Panc1 (cell line): ENCODE measurements around the gene MOB2. TPM values are rescaled to one million over a fixed set of nuclear protein-coding genes. Genes with fewer than 3 reads are reported as not detected.

ENCODE experiments used
- ATAC-seq: fragments of 200-7000 bp; cut with Tn5 transposase; 2 replicates; pipeline ENCODE4 v1.9.1; 2020; ENCODE audit warnings: mild to moderate bottlenecking, moderate library complexity
- BruUV-seq: library from RNA; stranded (reverse); fragments of 400-500 nt; replicated peaks from 2 replicates; lab custom pipeline; 2021; lab: Mats Ljungman, UMichigan
- CTCF ChIA-PET: fragments of 300-600 bp; sonication (Branson Sonifier 250); formaldehyde crosslinking; loops from one replicate; lab custom pipeline; 2022; ENCODE audit warnings: antibody characterized with exemption; lab: Charles Lee
- POLR2A ChIA-PET: fragments of 300-600 bp; sonication (Branson Sonifier 250); formaldehyde crosslinking; loops from one replicate; lab custom pipeline; 2022; ENCODE audit warnings: antibody characterized with exemption; lab: Charles Lee
- DNase-seq: peaks from one replicate; pipeline ENCODE4 v3.0.0-alpha.2; 2010; ENCODE audit warnings: low read depth, low spot score
- H3K27ac ChIP-seq: 2 replicates; pipeline ENCODE4 v1.5.1; 2011; ENCODE audit warnings: mild to moderate bottlenecking, low read length, inconsistent platforms
- H3K27me3 ChIP-seq: fragments of 200-500 bp; sonication (Bioruptor generic); 2 replicates; pipeline ENCODE4 v1.6.0; 2014; ENCODE audit warnings: low read length, inconsistent platforms; ENCODE audit not compliant: control insufficient read depth, insufficient read depth
- H3K36me3 ChIP-seq: fragments of 200-500 bp; sonication (Bioruptor generic); 2 replicates; pipeline ENCODE4 v1.5.1; 2014; ENCODE audit warnings: inconsistent platforms, mild to moderate bottlenecking, low read length, moderate library complexity; ENCODE audit not compliant: control insufficient read depth, insufficient read depth
- H3K4me1 ChIP-seq: 2 replicates; pipeline ENCODE4 v1.5.1; 2011; ENCODE audit warnings: inconsistent platforms, mild to moderate bottlenecking, low read length, moderate library complexity; ENCODE audit not compliant: control insufficient read depth, insufficient read depth
- H3K4me3 ChIP-seq, 2 experiments: 2 replicates each; pipeline ENCODE4 v1.5.1; 2011 to 2012; ENCODE audit warnings: low read depth in 2 of 2, low read length in 2 of 2, mild to moderate bottlenecking in 2 of 2, inconsistent platforms in 1 of 2, moderate library complexity in 1 of 2
- H3K9me3 ChIP-seq: fragments of 200-500 bp; sonication (Bioruptor generic); 2 replicates; pipeline ENCODE4 v1.5.1; 2014; ENCODE audit warnings: low read depth, mild to moderate bottlenecking, inconsistent platforms, low read length, moderate library complexity; ENCODE audit not compliant: control insufficient read depth, insufficient read depth
- CTCF ChIP-seq: fragments of 450-650 bp; IDR thresholded peaks from 2 replicates; pipeline ENCODE4 v1.5.1; 2017; ENCODE audit warnings: mild to moderate bottlenecking
- POLR2AphosphoS5 ChIP-seq: IDR thresholded peaks from 2 replicates; pipeline ENCODE4 v1.6.1; 2012; ENCODE audit warnings: mild to moderate bottlenecking, low read depth, low read length, moderate library complexity
- SIN3A ChIP-seq: IDR thresholded peaks from 2 replicates; pipeline ENCODE4 v1.6.1; 2012; ENCODE audit warnings: low read depth, mild to moderate bottlenecking, low read length, moderate library complexity, borderline replicate concordance; ENCODE audit not compliant: insufficient read depth
- TCF7L2 ChIP-seq: IDR thresholded peaks from 2 replicates; pipeline ENCODE4 v1.6.1; 2011; ENCODE audit warnings: mild to moderate bottlenecking, low read depth, low read length, inconsistent platforms
- in situ Hi-C: cut with HindIII; loops from 2 replicates; pipeline ENCODE4 v1.10.0; 2016; ENCODE audit warnings: low sequenced_read_pairs, low pct_unique_long_range_greater_than_20kb
- intact Hi-C: fragments of 100-400 bp; cut with micrococcal nuclease; formaldehyde crosslinking; loops from one replicate; pipeline ENCODE4 v1.10.0; 2022; ENCODE audit not compliant: unreplicated experiment
- total RNA-seq: library from RNA; stranded (reverse); gene quantifications from one replicate; pipeline ENCODE4 v1.2.1, GENCODE V29; 2021; ENCODE audit not compliant: unreplicated experiment
- TF ChIP-seq, protein P1 (sequence below), 2 experiments: IDR thresholded peaks; 2 replicates each; pipeline ENCODE4 v1.6.1; 2011 to 2012; ENCODE audit warnings: low read depth in 2 of 2, control low read depth in 1 of 2, low read length in 1 of 2, mild to moderate bottlenecking in 1 of 2, moderate library complexity in 1 of 2; ENCODE audit not compliant: insufficient read depth in 1 of 2

Gene MOB2
- total RNA-seq, 1 experiment from 2014 or later = 51.2 TPM

DNA sequence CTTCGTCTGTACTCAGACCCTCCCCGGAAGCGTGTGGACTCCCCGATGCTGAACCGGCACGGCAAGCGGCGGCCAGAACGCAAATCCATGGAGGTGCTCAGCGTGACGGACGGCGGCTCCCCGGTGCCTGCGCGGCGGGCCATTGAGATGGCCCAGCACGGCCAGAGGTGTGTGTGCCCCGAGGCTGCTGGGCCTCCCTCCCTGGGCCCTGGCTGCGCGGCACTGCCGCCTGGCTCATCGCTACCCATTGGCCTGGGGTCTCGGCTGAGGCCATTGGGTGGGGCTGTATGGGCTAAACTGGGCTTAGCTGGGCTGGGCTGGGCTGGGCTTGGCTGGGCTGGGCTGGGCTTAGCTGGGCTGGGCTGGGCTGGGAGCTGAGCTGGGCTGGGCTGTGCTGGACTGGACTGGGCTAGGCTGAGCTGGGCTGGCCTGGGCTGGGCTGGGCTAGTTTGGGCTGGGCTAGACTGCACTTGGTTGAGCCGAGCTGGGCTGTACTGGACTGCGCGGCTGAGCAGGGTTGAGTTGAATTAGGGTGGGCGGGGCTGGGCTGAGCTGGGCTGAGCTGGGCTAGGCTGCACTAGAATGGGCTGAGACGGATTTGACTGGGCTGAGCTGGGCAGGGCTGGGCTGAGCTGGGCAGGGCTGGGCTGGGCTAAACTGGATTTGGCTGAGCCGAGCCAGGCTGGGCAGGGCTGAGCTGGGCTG is 40.7 kb downstream of the MOB2 start:
- H3K9me3 ChIP-seq = no peaks in the 10 kb centered on the region
- no peaks in the 10 kb centered on the region for H3K27me3 ChIP-seq
- CTCF ChIA-PET = interaction anchor here (0.5 to 1.0 kb wide), 4 partner anchors 21 to 237 kb away, joined by 3 to 4 read pairs (median 3); no protein-coding TSS in a partner anchor
- peaks cover 16% of the 10 kb centered on the region for H3K4me1 ChIP-seq
- no peaks in the 10 kb centered on the region for H3K36me3 ChIP-seq
- H3K4me3 ChIP-seq = no peak overlapping the region
- intact Hi-C loops = no loop called here
- POLR2A ChIA-PET = interaction anchor here (0.6 kb wide), 1 partner anchor 103 kb away, joined by 4 read pairs; no protein-coding TSS in a partner anchor
- TF ChIP-seq SIN3A (no peak), TCF7L2 (no peak), CTCF (no peak)
- BruUV-seq = no TSS peak
- no peak for DNase-seq
- peak; percentile 46 for ATAC-seq
- in situ Hi-C loops = no loop called here
- no peak overlapping the region for H3K27ac ChIP-seq

- intact Hi-C loops (no loop called here), in situ Hi-C loops (no loop called here)
- no peak for DNase-seq
- TF ChIP-seq, protein P1, sequence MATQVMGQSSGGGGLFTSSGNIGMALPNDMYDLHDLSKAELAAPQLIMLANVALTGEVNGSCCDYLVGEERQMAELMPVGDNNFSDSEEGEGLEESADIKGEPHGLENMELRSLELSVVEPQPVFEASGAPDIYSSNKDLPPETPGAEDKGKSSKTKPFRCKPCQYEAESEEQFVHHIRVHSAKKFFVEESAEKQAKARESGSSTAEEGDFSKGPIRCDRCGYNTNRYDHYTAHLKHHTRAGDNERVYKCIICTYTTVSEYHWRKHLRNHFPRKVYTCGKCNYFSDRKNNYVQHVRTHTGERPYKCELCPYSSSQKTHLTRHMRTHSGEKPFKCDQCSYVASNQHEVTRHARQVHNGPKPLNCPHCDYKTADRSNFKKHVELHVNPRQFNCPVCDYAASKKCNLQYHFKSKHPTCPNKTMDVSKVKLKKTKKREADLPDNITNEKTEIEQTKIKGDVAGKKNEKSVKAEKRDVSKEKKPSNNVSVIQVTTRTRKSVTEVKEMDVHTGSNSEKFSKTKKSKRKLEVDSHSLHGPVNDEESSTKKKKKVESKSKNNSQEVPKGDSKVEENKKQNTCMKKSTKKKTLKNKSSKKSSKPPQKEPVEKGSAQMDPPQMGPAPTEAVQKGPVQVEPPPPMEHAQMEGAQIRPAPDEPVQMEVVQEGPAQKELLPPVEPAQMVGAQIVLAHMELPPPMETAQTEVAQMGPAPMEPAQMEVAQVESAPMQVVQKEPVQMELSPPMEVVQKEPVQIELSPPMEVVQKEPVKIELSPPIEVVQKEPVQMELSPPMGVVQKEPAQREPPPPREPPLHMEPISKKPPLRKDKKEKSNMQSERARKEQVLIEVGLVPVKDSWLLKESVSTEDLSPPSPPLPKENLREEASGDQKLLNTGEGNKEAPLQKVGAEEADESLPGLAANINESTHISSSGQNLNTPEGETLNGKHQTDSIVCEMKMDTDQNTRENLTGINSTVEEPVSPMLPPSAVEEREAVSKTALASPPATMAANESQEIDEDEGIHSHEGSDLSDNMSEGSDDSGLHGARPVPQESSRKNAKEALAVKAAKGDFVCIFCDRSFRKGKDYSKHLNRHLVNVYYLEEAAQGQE (IDR thresholded peaks at IDR 0.05; ENCODE audit: insufficient read depth in 1 of 2, low read depth in 2 of 2, low read length in 1 of 2) = 0 out of 4 replicates have a peak, but pooled peaks of 1 of the 2 experiments have one; percentile 11
- TF ChIP-seq SIN3A (no peak), CTCF (no peak), TCF7L2 (no peak), POLR2AphosphoS5 (no peak)
- CTCF ChIA-PET = interaction anchor here (0.5 kb wide), 1 partner anchor 101 kb away, joined by 19 read pairs; no protein-coding TSS in a partner anchor
- POLR2A ChIA-PET = no interaction called here
- Histone ChIP-seq H3K36me3 (no peaks in the 10 kb centered on the region), H3K9me3 (no peaks in the 10 kb centered on the region), H3K27me3 (no peaks in the 10 kb centered on the region), H3K4me1 (peaks cover 15% of the 10 kb centered on the region), H3K4me3 (no peak overlapping the region), H3K27ac (no peak overlapping the region)
- no peak for ATAC-seq
- no TSS peak for BruUV-seq
These were observed 41.7 kb downstream of the MOB2 start for GRCh38 chr11:1444823-1445422.
